ENCODE results near the gene KLF1. TPM values are rescaled to one million over a fixed set of nuclear protein-coding genes. Genes with fewer than 3 reads are reported as not detected.

KLF1 gene
- total and polyA plus RNA-seq, 2 of the 13 experiments (the other 11 are each of a cell fraction or from before 2014, with no cell fraction given) = not detected

DNA sequence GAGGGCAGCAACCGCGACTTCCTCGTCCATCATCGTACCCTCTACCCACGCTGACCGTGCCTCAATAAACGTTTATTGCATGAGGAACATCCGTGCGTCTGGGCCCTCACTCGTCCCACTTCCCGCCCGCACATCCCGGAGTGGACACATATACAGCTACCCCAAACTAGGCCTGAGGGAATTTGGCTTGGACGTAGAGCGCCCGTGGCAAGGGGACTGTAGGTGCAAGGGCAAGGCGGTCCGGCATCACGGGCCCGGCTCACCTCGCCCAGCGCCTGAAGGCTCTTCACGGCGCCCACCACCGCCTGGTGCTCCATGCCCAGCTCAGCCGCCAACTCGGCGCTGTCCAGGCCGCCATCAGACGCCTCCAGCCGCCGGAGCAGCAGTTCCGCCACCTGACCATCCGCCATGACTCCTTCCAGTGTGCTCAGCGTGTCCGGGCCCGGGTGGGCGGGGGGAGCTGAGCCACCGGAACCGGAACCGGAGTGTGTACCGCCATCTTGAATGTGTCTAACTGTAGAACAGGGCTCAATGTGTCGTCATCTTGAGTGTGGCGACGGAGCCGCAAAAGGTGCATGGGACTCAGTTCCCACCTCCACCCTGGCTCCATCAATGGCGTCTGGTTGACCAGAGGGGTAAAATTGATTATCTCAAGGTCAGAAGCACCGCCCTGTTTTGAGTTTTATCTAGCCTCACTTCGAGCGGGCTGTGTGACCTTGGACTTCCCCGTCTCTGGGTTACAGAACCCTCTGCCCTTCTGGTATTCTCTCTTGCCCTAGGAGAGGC, 46.5 kb upstream of the KLF1 start, which contains the start of gene FARSA (continued):
- TF ChIP-seq, protein P1, sequence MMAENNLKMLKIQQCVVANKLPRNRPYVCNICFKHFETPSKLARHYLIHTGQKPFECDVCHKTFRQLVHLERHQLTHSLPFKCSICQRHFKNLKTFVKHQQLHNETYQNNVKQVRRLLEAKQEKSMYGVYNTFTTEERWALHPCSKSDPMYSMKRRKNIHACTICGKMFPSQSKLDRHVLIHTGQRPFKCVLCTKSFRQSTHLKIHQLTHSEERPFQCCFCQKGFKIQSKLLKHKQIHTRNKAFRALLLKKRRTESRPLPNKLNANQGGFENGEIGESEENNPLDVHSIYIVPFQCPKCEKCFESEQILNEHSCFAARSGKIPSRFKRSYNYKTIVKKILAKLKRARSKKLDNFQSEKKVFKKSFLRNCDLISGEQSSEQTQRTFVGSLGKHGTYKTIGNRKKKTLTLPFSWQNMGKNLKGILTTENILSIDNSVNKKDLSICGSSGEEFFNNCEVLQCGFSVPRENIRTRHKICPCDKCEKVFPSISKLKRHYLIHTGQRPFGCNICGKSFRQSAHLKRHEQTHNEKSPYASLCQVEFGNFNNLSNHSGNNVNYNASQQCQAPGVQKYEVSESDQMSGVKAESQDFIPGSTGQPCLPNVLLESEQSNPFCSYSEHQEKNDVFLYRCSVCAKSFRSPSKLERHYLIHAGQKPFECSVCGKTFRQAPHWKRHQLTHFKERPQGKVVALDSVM (CRISPR knock-in tag; IDR thresholded peaks at IDR 0.05) = no peak
- TF ChIP-seq ZMYM3 (CRISPR knock-in tag; IDR thresholded peaks at IDR 0.05) = peak; percentile 52; the same call in 1 of the 2 replicates
- TF ChIP-seq ASH2L (IDR thresholded peaks at IDR 0.05; ENCODE audit: insufficient read length, low read depth, low read length) = peak; percentile 57
- no peak for TF ChIP-seq CERS6 (CRISPR knock-in tag; IDR thresholded peaks at IDR 0.05)
- TF ChIP-seq ZNF543 (CRISPR knock-in tag; IDR thresholded peaks at IDR 0.05) = peak; percentile 87
- peak; percentile 30; the same call in 1 of the 2 replicates for TF ChIP-seq ZNF331 (CRISPR knock-in tag; IDR thresholded peaks at IDR 0.05)
- TF ChIP-seq SNAPC2 (CRISPR knock-in tag; IDR thresholded peaks at IDR 0.05) = peak; percentile 70; the same call in 1 of the 2 replicates
- peak; percentile 65 for TF ChIP-seq ZNF143 (CRISPR knock-in tag; IDR thresholded peaks at IDR 0.05)
- TF ChIP-seq TEF (CRISPR knock-in tag; IDR thresholded peaks at IDR 0.05) = no peak
- no peak for TF ChIP-seq TSC22D2 (CRISPR knock-in tag; IDR thresholded peaks at IDR 0.05; ENCODE audit: borderline replicate concordance)
- peak; percentile 49; the same call in 1 of the 2 replicates for TF ChIP-seq GATAD2A (CRISPR knock-in tag; IDR thresholded peaks at IDR 0.05)
- TF ChIP-seq ZNF317 (CRISPR knock-in tag; IDR thresholded peaks at IDR 0.05) = peak; percentile 82
- TF ChIP-seq SP2 (CRISPR knock-in tag; IDR thresholded peaks at IDR 0.05) = peak; percentile 69
- TF ChIP-seq, protein P2, sequence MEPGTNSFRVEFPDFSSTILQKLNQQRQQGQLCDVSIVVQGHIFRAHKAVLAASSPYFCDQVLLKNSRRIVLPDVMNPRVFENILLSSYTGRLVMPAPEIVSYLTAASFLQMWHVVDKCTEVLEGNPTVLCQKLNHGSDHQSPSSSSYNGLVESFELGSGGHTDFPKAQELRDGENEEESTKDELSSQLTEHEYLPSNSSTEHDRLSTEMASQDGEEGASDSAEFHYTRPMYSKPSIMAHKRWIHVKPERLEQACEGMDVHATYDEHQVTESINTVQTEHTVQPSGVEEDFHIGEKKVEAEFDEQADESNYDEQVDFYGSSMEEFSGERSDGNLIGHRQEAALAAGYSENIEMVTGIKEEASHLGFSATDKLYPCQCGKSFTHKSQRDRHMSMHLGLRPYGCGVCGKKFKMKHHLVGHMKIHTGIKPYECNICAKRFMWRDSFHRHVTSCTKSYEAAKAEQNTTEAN (CRISPR knock-in tag; conservative IDR thresholded peaks at IDR 0.05) = no peak
- no peak for TF ChIP-seq SATB2 (CRISPR knock-in tag; IDR thresholded peaks at IDR 0.05)
- peak; percentile 73 for TF ChIP-seq FOXA3 (CRISPR knock-in tag; IDR thresholded peaks at IDR 0.05)
- TF ChIP-seq ZNF83 (CRISPR knock-in tag; IDR thresholded peaks at IDR 0.05; ENCODE audit: borderline replicate concordance) = peak; percentile 89; the same call in 1 of the 2 replicates
- TF ChIP-seq CHCHD3 (CRISPR knock-in tag; IDR thresholded peaks at IDR 0.05) = peak; percentile 58; the same call in 1 of the 2 replicates
- no peak for TF ChIP-seq HHEX (CRISPR knock-in tag; IDR thresholded peaks at IDR 0.05)
- TF ChIP-seq SYNCRIP (IDR thresholded peaks at IDR 0.05; ENCODE audit: insufficient read depth, low read depth, low read length) = no peak
- no peak for TF ChIP-seq FUBP1 (CRISPR knock-in tag; IDR thresholded peaks at IDR 0.05; ENCODE audit: borderline replicate concordance)
- peak; percentile 41; the same call in 1 of the 2 replicates for TF ChIP-seq ZBTB25 (CRISPR knock-in tag; IDR thresholded peaks at IDR 0.05)
